GM18861 (cell line): Measurements from ENCODE around the gene CDC42EP4.

Experiments used
- ATAC-seq: cut with Tn5 transposase; IDR thresholded peaks from one replicate; pipeline ENCODE4 v1.9.1; 2021; ENCODE audit not compliant: unreplicated experiment

The CDC42EP4 gene

DNA sequence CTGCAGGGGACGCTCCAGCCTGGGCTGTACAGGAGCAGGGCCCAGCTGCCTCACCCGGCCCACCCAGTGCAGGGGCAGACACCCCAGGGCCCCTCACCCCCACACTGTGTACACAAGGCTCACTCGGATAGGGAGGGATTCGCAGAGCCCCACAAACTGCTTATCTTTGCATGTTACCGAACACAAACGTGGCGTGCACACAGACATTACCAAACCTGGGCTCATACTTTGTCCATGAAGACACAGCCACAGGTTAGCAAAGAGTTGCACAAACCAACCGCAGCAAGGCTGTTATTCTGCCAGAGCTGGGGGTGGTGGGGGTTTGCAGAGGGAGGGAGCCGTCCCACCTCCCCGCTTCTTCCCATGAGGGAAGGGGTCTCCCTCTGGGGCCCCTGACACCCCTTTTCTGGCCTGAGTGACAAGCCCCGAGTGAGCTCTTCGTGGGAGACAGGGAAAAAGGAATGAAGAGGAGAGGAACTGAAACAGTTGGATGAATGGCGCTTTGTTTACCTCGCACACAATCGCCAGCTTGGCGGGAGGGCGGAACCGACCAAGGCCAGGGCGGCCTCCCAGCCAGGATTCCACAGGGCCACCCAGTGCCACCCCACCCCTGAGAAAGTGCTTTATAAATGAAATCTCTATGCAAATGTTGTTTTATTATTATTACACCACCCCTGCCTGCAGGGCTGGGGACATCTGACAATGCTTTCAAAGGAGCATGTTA lies 49.7 kb downstream of the CDC42EP4 start:
- ATAC-seq: no peak

DNA sequence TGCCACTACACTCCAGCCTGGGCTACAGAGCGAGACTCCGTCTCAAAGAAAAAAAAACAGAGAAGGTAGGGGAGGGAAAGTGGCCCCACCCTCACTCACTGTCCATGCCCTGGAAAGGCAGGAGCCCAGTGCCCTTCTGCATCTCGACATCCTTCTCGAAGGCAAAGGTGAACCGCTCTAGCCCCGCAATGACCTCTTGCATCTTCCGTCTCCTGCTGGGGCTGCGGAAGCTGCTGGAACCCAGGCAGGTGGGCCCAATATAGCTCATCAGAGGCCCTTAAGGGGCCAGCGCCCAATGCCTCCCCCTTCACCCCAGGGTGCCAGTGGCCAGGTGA lies 50.2 kb downstream of the CDC42EP4 start, which contains the start of gene CPSF4L:
CPSF4L (minus strand) TSS at position 264 of the 335 bp plus-strand sequence; CDS start at position 202, 62 bp downstream.
- ATAC-seq: no peak

DNA sequence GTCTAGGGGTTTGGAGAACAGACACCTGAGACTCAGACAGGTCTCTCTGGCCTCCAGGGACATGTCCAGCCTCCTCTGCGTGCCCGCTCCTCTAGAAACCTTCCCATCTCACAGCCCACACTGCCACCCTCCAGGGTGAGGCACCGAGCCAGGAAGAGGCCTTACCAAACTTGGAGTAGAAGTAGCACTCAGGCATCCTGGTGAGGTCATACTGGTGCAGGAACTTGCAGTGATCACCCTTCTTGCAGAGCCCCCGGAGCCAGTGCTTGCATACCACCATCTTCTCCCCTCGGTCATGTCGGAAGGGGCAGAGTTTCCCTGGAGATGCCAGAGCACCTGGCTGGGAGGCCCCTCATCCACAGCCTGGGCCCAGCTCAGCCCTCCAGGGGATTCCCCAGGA lies 54.3 kb downstream of the CDC42EP4 start:
- no peak for ATAC-seq

DNA sequence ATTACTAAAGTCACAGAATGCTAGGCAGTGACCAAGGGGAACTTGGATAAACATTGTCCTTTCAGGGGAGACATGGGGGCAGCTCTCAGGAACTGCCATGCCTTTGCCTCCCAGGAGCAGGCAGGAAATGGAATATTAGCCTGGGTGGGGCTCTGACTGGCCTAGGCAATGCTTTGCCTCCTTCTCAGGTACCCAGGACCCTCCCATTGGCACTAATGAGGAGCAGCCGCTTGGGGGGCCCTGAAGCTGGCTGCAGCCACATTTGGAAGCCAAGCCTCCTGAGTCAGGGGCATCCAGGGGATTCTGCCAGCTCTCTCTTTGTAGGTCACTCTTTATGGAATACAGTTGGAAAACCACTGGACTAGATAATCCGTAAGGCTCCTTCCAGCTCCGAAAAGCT lies 55.6 kb downstream of the CDC42EP4 start:
- no peak for ATAC-seq

DNA sequence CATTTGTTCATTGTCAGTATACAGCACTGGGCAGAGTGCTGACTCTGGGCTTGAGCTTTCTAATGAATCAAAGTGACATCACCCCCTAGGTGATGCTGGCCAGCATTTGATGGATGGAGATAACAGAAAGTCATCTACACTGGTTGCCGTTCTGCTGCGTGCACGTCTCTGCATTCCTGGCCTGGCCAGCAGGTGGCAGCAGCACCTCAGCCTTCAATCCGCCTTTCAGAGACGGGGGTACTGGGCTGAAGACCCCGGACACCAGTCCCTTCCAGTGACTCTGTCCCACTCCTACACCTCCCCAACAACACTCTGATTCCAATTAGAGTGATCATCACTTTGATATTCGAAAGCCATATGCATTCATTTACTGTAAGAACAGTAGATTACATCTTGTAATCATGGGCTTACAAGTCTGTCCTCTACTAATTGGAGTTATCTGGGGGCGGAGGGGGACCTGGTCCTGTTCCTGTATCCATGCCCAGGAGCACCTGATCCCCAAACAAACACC lies 56.1 kb downstream of the CDC42EP4 start:
- peak; percentile 69 for ATAC-seq

DNA sequence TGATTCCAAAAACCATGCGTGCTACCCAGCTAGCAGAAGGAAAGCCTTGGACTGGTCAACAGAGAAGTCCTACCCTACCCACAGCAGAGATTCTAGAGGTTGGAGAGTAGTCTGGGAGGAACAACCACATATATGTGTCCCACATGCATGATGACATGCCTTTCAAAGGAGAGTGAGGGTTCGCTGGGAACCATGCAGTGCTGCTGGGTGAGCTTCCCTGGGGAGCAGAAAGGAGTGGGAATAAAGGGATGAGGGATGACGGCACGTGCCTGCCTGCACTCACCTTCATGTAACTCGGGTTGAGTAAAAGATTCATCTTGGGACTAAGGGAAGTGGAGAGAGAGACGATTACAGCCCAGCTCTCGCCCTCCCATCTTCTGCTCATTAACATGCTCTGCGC lies 59.9 kb downstream of the CDC42EP4 start:
- ATAC-seq: no peak

DNA sequence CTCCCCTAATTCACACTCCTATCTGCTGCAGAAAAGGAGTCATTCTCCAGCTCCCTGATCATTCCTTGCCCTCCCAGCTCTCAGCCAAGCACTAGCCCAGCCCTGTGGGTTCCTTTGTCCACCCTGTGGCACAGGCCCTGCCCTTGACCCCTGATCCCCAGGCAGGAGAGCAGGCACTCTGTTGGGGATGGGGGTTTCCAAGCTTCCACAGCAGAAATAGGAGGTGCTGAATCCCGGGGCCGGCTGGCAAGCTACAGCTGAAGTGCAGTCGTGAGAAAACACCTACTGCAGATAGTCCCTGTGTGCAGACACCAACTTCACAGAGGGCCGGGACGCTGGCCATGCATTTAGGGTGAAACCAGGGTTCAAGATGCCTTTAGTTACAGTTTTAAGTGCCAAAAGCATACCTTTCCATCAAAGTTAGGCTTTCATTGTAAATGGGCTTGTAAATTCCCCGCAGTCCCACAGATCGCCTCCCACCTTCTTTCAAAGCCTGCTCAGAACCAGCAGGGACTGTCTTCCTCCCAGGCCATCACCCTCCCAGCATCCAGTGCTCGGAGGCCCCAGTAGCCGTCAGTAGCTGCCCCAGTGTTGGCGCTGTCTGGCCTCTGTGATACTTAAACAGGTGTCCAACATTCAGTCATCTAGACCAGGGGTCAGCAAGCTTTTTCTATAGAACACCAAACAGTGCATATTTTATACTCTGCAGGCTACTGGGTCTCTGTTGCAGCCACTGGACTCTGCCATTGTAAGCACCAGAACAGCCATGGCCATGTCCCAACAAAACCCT lies 60.8 kb downstream of the CDC42EP4 start:
- no peak for ATAC-seq

DNA sequence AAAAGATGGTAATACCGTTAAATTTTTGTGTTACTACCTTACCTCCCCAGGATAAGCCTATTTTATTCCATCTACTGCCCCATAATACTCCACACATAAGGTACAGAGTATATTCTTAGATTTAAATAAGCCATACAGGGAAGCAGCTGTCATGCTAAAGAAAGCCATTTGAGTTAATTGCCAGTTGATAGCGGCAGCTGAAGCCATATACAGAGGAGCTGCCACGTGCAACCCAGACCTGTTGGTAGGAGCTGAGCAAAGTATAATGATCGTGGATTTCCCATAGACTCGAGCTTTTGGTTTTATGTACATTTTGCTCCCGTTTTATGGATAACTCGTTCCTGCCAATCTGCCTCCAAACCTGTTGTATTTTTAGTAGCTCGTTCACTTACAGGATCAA lies 62.1 kb downstream of the CDC42EP4 start:
- no peak for ATAC-seq

DNA sequence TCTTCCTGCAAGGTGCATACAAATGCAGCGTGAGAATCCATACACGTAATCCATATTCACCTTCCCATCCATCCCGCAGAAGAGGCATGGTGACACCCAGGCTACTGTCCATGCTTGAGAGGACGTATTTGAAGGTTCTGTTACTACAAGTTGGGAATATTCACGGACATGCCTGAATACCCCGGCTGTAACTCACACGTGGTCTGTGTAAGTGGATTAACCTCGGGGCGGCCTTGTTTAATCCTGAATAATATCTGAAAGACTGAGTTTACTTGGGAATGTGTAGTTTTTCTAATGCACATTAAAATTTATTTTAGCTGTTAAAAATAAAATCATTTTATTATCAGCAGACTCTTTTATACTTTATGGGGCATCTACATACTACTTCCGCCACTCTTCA lies 63.3 kb downstream of the CDC42EP4 start:
- no peak for ATAC-seq

DNA sequence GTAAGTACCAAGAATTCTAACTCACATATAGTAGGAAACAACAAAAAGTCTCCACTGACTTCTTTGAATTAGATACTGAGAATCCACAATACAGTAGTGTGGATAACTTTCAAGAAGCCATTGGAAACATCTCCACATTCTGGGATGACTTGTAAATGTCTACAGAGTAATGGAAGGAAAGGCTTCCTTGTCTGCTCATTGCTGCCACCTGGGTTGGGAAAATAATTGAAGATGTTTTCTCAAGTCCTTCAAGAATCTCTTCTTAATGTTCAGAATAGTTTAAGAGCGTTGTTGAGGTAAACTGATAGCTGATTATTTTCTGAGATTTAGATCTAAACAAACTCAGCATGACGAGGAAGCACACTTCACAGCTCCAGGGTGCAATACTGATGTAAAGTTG lies 64.1 kb downstream of the CDC42EP4 start:
- no peak for ATAC-seq

DNA sequence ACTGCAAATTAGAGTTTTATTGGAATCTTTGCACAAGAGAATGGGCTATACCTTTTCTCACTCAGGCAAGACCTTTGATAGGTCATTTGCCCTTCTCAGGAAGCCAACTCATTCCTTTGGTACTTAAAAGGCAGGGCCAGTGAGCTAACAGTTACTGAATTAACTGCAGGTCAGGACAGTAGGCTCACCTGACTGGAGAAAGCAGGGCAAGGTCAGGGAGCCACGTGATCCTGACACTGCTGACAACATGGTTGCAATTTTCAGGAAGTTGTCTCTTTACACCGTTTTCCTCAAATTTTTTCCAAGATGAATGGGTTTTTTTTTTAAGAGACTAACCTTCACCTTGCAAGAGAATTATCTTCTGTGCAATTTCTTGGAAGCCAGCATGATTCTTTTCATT lies 71.2 kb downstream of the CDC42EP4 start:
- ATAC-seq: no peak

DNA sequence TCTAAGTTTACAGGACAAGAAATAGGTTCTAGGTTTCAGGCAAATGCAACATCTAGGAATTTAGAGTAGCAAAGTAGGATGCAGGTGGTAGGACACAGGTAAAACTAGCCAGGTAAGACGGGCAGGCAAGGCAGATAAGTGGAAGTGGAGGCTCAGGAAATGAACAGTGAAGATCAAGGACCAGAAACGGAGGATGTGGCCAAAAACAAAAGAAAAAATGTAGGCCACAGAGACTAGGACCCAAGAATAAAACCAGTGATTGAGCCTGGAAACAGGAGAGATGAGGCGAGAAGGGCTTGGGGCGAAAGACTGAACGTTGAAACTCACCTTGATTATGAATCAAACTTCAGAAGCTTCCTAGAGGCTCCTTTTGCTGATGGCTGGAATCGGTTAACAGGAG lies 74.1 kb downstream of the CDC42EP4 start:
- no peak for ATAC-seq

DNA sequence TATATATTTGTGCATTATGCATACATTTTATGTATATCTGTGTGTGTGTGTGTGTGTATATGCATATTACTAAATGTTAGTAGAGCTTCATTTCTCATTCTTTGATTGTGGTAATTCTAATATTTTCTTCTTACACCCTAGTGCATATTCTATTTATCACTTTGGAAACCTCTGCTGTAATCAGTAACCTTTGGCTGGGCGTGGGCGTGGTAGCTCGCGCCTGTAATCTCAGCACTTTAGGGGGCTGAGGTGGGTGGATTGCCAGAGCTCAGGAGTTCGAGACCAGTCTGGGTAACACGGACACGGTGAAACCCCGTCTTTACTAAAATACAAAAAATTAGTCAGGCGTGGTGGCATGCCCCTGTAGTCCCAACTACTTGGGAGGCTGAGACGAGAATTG lies 77.1 kb downstream of the CDC42EP4 start:
- ATAC-seq: no peak
